Glomerular endothelial cell (primary cell): ENCODE results near the gene CHMP4B. TPM values are rescaled to one million over a fixed set of nuclear protein-coding genes. Genes with fewer than 3 reads are reported as not detected.

ENCODE experiments used
- DNase-seq: peaks from one replicate; pipeline ENCODE4 v3.0.0-alpha.2; 2011; ENCODE audit warnings: low read depth, low spot score; ENCODE audit errors: extremely low read depth
- total RNA-seq: library from RNA; depleted of rRNA; stranded (reverse); fragments of >200 nt; gene quantifications from 2 replicates; pipeline ENCODE4 v1.2.3, GENCODE V29; 2015

Gene CHMP4B
- total RNA-seq, 1 donor from 2014 or later: 119 TPM

DNA sequence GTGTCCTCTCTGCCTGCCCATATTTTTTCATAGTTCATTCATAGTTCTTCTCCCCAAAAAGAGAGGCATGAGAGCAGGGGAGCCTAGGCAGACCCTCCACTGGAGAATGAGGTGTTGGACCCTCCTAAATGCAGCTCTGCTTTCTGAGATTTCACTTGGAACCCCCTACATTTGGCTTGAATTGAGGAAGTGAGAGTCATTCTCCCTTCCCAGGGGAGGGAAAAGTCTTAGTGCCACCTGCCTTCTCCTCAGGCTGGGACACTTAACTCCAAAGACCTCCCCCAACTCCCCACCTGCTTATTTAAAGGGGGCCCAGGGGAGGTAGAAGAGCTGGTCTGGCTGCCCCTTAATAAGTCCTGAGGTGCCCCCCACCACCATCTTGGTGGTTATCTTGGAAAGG, 78.2 kb downstream of the CHMP4B start:
- no peak for DNase-seq

DNA sequence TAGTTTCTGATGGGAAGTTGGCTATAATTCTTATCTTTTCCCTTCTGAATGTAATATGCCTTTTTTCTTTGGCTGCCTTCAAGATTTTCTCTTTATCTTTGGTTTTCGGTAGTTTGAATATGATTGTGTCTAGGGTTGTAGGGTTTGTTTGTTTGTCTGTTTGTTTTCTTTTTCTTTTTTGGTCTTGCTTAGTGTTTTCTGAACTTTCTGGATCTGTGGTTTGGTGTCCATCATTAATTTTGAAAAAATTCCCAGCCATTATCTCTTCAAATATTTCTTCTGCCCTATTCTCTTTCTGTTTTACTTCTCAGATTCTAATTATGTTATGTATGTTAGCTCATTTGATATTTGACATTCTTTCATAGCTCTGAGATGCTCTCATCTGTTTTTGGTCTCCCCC, 79.4 kb downstream of the CHMP4B start:
- no peak for DNase-seq

DNA sequence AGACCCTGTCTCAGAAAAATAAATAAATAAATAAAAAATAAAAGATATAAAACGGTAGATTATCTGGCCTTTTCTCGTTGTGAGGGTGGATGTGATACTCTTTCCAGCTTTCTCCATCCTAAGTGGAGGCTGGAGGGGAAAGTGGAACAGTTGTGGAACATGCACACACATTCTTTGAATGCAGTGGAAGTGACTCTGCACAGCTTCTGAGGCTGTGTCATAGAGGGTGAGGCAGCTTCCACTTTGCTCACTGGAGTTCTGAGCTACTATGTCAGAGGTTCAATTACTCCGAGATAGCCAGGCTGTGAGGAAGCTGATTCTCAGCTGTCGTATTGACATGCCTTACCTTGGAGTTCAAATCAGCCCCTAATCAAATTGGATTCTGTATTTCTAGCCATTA, 82.2 kb downstream of the CHMP4B start:
- no peak for DNase-seq

DNA sequence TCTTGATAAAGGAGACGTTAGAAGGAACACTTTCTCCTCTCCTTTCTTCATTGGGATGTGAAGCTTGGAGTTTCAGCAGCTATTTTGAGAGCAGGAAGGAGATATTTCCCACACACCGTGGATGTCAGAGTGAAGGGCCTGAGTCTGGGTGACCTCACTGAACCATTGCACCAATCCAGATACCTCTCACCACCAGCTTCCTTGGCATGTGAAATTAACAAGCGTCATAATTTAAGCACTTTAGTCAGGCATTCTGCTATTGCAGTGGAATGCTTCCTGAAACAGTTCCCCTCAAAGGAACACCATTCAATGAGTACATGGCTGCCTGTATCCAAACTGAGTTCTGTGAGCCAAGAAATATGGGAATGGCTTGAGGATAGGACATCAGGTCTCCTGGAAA, 83.7 kb downstream of the CHMP4B start:
- DNase-seq: no peak

DNA sequence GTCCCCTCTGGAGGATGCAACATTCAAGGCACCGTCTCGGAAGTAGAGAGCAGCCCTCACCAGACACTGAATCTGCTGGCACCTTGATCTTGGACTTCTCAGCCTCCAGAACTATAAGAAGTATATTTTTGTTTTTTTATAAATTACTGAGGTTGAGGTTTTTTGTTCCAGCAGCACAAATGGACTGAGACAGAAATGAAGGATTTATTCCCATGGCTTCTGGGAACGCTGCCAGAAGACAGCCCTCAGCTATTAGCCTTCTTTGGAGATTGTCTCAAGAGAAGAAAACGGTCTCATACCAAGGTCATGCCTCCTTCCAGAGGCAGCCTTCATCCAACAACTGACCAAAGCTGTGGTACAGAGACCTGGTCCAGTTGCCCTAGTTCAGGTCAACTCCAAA, 85.4 kb downstream of the CHMP4B start:
- DNase-seq: no peak

DNA sequence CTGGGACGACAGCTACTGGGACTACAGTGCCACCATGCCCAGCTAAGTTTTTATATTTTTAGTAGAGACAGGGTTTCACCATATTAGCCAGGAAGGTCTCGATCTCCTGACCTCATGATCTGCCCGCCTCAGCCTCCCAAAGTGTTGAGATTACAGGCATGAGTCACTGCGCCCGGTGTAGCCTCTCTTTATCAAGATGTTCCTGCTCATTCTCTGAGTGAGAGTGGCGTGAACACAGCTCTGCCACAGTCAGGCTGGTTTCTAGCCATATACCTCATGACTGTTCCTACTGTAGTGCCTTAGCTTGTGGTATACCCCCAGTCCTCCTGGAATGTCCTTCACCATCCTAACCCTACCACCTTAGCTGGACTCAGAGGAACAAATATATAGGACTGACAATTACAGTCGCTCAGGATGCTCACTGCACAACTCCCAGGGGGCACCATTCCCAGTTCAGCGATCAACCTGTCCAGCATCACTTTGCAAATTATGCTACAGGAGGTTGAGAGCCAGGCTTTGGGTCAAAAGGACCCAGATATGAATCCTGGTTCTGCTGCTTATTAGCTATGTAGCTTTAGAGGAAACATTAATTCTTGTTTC, 86.3 kb downstream of the CHMP4B start:
- no peak for DNase-seq

DNA sequence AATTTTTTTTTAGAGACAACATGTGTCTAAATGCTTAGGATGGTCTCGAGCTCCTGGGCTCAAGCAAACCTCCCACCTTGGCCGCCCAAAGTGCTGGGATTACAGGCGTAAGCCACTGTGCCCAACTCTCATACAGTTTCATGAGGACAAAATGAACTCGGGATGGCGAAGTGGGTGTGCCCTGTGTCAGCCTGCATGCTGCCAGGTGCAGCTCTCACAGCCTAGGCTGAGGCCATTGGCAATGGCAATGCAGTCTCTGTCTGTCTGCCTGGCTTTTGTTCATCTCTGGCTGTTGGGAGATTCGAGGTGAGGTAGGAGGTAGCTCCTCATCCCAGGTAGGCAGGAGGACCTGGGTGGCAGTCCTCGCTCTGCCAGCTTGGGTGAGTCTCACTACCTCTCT, 88.0 kb downstream of the CHMP4B start:
- DNase-seq: no peak

DNA sequence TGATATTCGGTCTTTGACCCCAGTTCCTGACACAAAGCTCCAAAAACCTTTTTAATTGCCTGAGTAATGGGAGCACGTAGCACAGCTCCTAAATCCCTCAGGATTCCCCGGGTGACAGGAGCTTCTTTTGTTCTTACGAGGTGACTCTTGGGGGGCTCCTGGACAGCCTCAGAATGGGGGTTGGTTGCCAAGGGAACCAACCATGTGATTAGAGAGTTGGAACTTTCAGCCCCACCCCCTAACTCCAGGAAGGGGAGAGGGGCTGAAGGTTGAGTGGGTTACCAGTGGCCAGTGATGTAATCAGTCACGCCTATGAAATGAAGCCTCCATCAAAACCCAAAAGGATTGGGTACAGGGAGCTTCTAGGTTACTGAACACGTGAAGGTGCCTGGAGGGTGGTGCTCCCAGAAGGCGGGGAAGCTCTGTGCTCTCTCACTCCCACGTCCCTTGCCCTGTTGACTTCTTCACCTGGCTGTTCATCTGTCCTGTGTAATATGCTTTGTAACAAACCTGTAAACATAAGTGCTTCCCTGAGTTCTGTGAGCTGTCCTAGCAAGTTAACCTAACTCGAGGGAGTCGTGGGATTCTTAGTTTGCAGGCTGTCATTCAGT, 89.5 kb downstream of the CHMP4B start:
- no peak for DNase-seq

DNA sequence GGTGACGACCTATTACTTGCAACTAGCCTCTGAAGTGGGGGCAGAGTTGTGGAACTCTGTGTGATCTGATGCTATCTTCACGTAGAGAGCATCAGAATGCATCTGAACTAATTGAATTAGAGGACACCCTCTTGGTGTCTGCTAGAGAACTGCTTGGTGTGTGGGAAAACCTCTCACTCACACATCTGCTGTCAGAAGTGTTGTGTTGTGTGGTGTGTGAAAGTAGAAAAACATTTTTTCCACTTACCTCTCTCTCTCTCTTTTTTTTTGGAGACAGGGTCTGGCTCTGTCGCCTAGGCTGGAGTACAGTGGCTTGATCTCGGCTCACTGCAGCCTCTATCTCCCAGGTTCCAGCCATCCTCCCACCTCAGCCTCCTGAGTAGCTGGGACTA, 90.0 kb downstream of the CHMP4B start:
- DNase-seq: no peak

DNA sequence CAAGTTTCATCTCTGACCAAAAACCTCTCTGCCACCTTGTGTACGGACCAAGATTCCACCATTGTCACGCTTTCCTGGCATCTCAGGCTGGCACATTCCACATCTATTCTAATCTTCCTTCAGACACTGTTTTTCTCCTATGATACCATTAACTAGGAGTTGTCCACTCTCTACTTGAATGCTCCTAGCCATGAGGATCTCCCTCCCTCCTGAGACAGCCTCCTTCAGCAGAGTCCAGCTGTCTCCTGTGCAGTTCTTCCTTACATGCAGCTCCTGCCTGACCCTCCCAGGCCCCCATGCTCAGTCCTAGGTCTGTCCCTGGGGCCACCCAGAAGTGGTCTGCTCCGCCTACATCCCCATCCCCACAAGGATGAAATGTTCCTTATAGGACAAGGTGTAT, 90.9 kb downstream of the CHMP4B start:
- no peak for DNase-seq

Other genes starting within 250 kb of the CHMP4B start
- gene C20orf144, start 149.0 kb upstream of the CHMP4B start, total RNA-seq: not detected in 2 replicates
- gene ACTL10, start 144.4 kb upstream of the CHMP4B start, total RNA-seq: 1.4 and 4.0 TPM in 2 replicates
- 18.2 and 31.9 TPM in 2 replicates for gene NECAB3, start 136.9 kb upstream of the CHMP4B start, total RNA-seq
- 3.2 and 9.9 TPM in 2 replicates for gene E2F1, start 125.0 kb upstream of the CHMP4B start, total RNA-seq
- gene PXMP4, start 91.0 kb upstream of the CHMP4B start, total RNA-seq: 9.2 and 11.5 TPM in 2 replicates
- gene ZNF341, start 79.4 kb upstream of the CHMP4B start, total RNA-seq: 2.6 and 4.3 TPM in 2 replicates
- gene RALY, start 182.6 kb downstream of the CHMP4B start, total RNA-seq: 166 and 170 TPM in 2 replicates